ENCODE measurements around the gene C1orf21.

The C1orf21 gene

DNA sequence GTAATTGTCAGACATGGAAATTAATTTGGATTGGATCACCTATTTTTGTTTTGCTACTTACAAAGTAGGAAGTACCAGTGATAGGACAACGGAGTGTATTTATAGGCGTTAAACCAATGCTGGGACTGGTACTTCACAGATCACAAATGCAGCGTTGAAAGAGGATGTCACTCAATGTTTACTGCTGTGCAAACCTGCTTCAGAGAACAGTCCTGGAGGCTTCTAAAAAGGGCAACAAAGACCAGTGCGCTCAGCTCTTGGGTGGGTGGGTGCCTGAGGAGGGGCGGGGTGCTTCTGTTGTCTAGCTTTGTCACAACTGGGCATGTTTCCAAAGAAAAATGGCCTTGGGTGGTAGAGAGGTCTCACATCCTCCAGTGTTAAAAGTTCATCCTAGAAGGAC is 2.1 kb downstream of the C1orf21 start:
- no peak for TF ChIP-seq CTCF (IDR thresholded peaks at IDR 0.05; ENCODE audit: control extremely low read depth, extremely low read depth, low read depth, missing control alignments)
- POLR2A ChIA-PET: no interaction called here
- no peak for DNase-seq (ENCODE audit: extremely low spot score)
- CTCF ChIA-PET: interaction anchor here (1.1 to 1.8 kb wide), 5 partner anchors 9 to 275 kb away, joined by 3 to 6 read pairs (median 5); no protein-coding TSS in a partner anchor

DNA sequence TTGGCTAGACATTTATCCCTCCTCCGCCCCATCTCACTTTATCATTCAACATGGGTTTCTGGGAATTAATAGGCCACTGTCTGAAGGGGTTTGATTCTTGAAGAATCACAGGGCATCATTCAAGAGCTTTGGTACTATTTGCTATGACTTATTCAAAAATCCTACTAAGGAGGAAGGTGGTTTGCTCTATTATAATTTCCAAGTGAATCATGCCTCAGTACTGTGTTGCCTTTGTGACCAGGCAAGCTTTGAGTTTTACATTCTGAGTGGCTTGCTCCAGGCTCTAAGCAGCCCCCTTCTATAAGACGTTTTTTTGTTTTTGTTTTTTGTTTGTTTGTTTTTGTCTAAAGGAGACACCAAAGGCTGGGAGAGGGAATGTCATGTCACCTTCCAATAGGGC is 2.6 kb downstream of the C1orf21 start:
- ChIA-PET POLR2A (no interaction called here), CTCF (interaction anchor here (1.0 to 1.8 kb wide), 6 partner anchors 9 to 274 kb away, joined by 3 to 6 read pairs (median 4); no protein-coding TSS in a partner anchor)
- TF ChIP-seq CTCF (IDR thresholded peaks at IDR 0.05; ENCODE audit: control extremely low read depth, extremely low read depth, low read depth, missing control alignments): no peak
- DNase-seq (ENCODE audit: extremely low spot score): no peak

DNA sequence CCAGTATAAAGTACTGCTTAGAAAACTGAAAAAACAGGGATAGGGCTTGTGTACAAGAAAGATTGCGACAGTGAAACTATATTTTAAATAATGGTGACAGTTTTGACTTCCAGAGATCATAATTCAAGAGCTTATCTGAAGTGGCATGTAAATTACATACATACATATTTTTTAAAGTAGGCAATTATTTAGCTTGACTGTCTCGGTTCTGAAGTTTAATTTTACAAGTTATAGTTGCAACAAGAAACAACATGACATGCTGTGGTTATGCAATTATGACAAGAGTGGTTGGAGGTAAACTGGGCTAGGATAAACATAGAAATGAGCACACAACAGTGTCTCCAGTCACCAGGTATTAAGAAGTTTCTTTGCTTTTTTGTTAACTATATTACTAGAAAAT is 4.1 kb downstream of the C1orf21 start:
- ChIA-PET CTCF (interaction anchor here (0.9 kb wide), 1 partner anchor 9 kb away, joined by 3 read pairs; no protein-coding TSS in a partner anchor), POLR2A (no interaction called here)
- TF ChIP-seq CTCF (IDR thresholded peaks at IDR 0.05; ENCODE audit: control extremely low read depth, extremely low read depth, low read depth, missing control alignments): no peak
- no peak for DNase-seq (ENCODE audit: extremely low spot score)

DNA sequence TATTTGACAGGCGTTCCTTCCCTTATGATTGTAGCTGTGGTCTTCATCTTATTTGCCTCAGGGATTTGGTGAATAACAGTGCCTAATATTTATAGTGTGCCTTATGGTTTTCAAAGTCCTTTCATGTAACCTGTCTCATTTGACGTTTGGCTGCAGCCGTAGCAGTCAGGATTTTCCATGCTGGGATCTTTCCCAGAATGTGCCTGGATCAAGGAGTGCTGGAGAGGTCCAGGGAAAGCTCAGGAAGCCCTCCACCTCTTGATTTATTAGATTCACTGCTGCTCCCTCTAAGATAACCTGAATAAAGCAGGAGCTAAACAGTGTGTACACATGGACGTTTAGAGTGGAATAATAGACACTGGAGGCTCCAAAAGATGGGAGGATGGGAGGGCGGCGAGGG is 5.2 kb downstream of the C1orf21 start:
- ChIA-PET CTCF (no interaction called here), POLR2A (no interaction called here)
- TF ChIP-seq CTCF (IDR thresholded peaks at IDR 0.05; ENCODE audit: control extremely low read depth, extremely low read depth, low read depth, missing control alignments): no peak
- DNase-seq (ENCODE audit: extremely low spot score): no peak

- CTCF ChIA-PET: no interaction called here
- POLR2A ChIA-PET: interaction anchor here (0.7 kb wide), 1 partner anchor 765 kb away, joined by 5 read pairs; no protein-coding TSS in a partner anchor
Measured at GRCh38 chr1:184392779-184393522, 6.1 kb downstream of the C1orf21 start.

DNA sequence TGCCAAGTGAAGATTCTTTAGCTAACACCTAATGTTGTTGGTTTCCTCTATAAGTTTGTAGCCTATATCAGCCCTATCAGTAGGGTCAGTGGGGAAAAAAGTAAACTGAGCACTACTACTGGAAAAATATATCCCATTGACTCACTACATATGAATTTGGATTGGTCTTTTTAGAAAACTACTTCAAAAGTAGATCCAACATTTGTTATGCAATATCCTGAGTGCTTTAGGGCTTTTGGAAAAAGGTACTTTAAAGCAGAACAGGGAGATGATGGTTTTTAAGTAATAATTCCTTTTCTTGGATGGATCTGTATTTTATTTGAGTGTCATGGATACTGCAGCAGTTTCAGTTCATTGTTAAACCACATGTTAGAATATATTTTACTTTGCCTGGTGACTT is 7.1 kb downstream of the C1orf21 start:
- ChIA-PET CTCF (no interaction called here), POLR2A (no interaction called here)
- DNase-seq (ENCODE audit: extremely low spot score): no peak
- TF ChIP-seq CTCF (IDR thresholded peaks at IDR 0.05; ENCODE audit: control extremely low read depth, extremely low read depth, low read depth, missing control alignments): no peak

More at GRCh38 chr1:184392779-184393522, 6.1 kb downstream of the C1orf21 start:
- DNase-seq (ENCODE audit: extremely low spot score): no peak
- TF ChIP-seq CTCF (IDR thresholded peaks at IDR 0.05; ENCODE audit: control extremely low read depth, extremely low read depth, low read depth, missing control alignments): no peak
